ENCODE results near the gene CALR.

DNA sequence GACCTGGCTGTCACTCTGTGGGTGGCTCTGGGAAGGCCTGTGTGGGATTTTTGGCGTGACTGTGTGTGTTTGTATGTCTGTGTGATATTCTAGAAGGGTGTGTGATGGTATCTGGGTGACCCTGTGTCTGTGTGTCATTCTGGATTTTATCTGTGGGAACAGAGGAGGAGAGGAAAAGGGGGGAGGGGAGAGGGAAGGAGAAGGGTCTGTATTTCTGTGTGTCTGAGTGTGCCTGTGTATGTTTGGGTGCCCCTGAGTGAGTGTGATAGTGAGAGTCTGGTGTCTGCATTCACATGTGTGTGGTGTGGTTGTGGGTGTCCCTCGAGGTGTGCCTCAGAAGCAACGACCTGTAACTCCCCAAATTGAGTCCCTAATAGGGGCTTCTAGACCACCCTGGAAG, 48.8 kb downstream of the CALR start:
- TF ChIP-seq CTCF (IDR thresholded peaks at IDR 0.05) = no peak
- TF ChIP-seq, protein P1, sequence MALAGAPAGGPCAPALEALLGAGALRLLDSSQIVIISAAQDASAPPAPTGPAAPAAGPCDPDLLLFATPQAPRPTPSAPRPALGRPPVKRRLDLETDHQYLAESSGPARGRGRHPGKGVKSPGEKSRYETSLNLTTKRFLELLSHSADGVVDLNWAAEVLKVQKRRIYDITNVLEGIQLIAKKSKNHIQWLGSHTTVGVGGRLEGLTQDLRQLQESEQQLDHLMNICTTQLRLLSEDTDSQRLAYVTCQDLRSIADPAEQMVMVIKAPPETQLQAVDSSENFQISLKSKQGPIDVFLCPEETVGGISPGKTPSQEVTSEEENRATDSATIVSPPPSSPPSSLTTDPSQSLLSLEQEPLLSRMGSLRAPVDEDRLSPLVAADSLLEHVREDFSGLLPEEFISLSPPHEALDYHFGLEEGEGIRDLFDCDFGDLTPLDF (CRISPR knock-in tag; IDR thresholded peaks at IDR 0.05) = no peak
- TF ChIP-seq ZBTB21 (CRISPR knock-in tag; IDR thresholded peaks at IDR 0.05; ENCODE audit: borderline replicate concordance) = no peak
- TF ChIP-seq JUN (CRISPR knock-in tag; IDR thresholded peaks at IDR 0.05) = no peak
- no peak for TF ChIP-seq SP1 (CRISPR knock-in tag; conservative IDR thresholded peaks at IDR 0.05)
- TF ChIP-seq USF2 (CRISPR knock-in tag; IDR thresholded peaks at IDR 0.05) = no peak
- TF ChIP-seq TP53 (CRISPR knock-in tag; IDR thresholded peaks at IDR 0.05) = no peak
- TF ChIP-seq RELA (CRISPR knock-in tag; IDR thresholded peaks at IDR 0.05; ENCODE audit: borderline replicate concordance) = no peak
- no peak for TF ChIP-seq NR2C2 (CRISPR knock-in tag; IDR thresholded peaks at IDR 0.05)
- TF ChIP-seq PREB (CRISPR knock-in tag; IDR thresholded peaks at IDR 0.05; ENCODE audit: borderline replicate concordance) = no peak
- no peak for TF ChIP-seq TCF7 (CRISPR knock-in tag; IDR thresholded peaks at IDR 0.05; ENCODE audit: low read depth)
